PFSK-1 (cell line): Measurements from ENCODE around the gene TMEM185B.

ENCODE experiments used
- FOXP2 ChIP-seq: optimal IDR thresholded peaks from 2 replicates; pipeline ENCODE3; 2011; ENCODE audit warnings: borderline replicate concordance, control low read depth, inconsistent platforms; ENCODE audit not compliant: insufficient read depth; ENCODE audit errors: extremely low read length, extremely low read depth
- POLR2AphosphoS5 ChIP-seq: IDR thresholded peaks from 2 replicates; pipeline ENCODE4 v1.6.1; 2012; ENCODE audit warnings: low read depth, mild to moderate bottlenecking, control low read depth, low read length, moderate library complexity
- REST ChIP-seq, 2 experiments: IDR thresholded peaks; 2 replicates each; pipeline versions ENCODE4 v1.6.1 to v1.8.0; 2011 to 2012; ENCODE audit warnings: low read depth in 2 of 2, low read length in 2 of 2, control low read depth in 1 of 2, inconsistent platforms in 1 of 2, mild to moderate bottlenecking in 1 of 2, moderate library complexity in 1 of 2; ENCODE audit not compliant: insufficient read depth in 1 of 2
- SIN3A ChIP-seq: IDR thresholded peaks from 2 replicates; pipeline ENCODE4 v1.6.1; 2012; ENCODE audit warnings: mild to moderate bottlenecking, low read length, moderate library complexity, borderline replicate concordance; ENCODE audit not compliant: insufficient read depth
- TAF1 ChIP-seq: IDR thresholded peaks from 2 replicates; pipeline ENCODE4 v1.6.1; 2012; ENCODE audit warnings: low read length, control low read depth, borderline replicate concordance; ENCODE audit not compliant: insufficient read depth

The TMEM185B gene

GRCh38 chr2:120267348-120267747 is 44.1 kb upstream of the TMEM185B start:
- TF ChIP-seq SIN3A (no peak), FOXP2 (no peak), POLR2AphosphoS5 (no peak), TAF1 (no peak), REST (IDR thresholded peaks at IDR 0.05; ENCODE audit: insufficient read depth in 1 of 2, low read depth in 2 of 2, low read length in 2 of 2) (no peak)

DNA sequence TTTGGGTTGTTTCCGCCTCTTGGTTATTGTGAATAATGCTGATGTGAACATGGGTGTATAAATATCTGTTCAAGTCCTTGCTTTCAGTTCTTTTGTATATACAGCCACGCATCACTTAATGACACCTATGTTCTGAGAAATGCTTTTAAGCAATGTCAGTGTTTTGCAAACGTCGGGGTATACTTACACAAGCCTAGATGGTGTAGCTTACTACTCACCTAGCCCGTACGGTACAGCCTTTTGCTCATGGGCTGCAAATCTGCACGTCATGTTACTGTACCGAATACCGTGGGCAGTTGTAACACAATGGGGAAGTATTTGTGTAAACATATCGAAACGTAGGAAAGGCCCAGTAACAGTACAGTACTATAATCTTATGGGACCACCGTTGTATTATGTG is 41.8 kb upstream of the TMEM185B start:
- TF ChIP-seq POLR2AphosphoS5 (no peak), FOXP2 (no peak), REST (IDR thresholded peaks at IDR 0.05; ENCODE audit: insufficient read depth in 1 of 2, low read depth in 2 of 2, low read length in 2 of 2) (no peak), SIN3A (no peak), TAF1 (no peak)

GRCh38 chr2:120262761-120263428 is 39.7 kb upstream of the TMEM185B start:
- no peak for TF ChIP-seq POLR2AphosphoS5
- no peak for TF ChIP-seq FOXP2
- TF ChIP-seq REST (IDR thresholded peaks at IDR 0.05; ENCODE audit: insufficient read depth in 1 of 2, low read depth in 2 of 2, low read length in 2 of 2), result no peak
- TF ChIP-seq SIN3A, result no peak

DNA sequence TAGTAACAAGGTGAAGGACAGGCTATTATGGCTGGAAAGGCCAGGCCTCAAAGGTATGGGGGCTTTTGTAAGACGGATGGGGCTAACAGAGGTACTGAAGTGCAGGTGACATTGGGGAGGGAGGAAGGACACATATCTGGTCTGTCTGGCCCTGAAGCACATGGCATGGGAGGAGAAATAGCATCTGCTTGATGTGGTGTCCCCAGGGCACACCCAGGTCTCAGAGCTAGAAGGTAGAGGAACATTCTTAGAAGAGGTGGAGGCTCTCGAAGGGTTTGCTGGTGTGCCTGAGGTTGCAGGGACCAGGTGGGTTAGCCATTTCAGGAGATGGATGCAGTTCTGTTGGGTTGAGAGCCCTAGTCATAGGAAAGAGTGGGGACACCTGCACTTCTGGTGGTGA is 39.0 kb upstream of the TMEM185B start:
- no peak for TF ChIP-seq REST (IDR thresholded peaks at IDR 0.05; ENCODE audit: insufficient read depth in 1 of 2, low read depth in 2 of 2, low read length in 2 of 2)
- no peak for TF ChIP-seq POLR2AphosphoS5
- TF ChIP-seq TAF1, result no peak
- TF ChIP-seq SIN3A, result no peak
- TF ChIP-seq FOXP2, result no peak
